ENCODE measurements around the gene CABLES2.

Gene CABLES2

GRCh38 chr20:62364911-62365736, 42.0 kb downstream of the CABLES2 start:
- H3K27ac Mint-ChIP-seq: no peak overlapping the region
- H3K27me3 Mint-ChIP-seq (ENCODE audit: low read depth): peaks cover 27% of the 10 kb centered on the region
- H3K36me3 Mint-ChIP-seq (ENCODE audit: low read depth): no peaks in the 10 kb centered on the region
- H3K9me3 Mint-ChIP-seq: no peaks in the 10 kb centered on the region
- peak overlapping the region; percentile 31 for H3K4me3 Mint-ChIP-seq
- H3K4me1 Mint-ChIP-seq (ENCODE audit: low read depth): no peaks in the 10 kb centered on the region

- H3K36me3 Mint-ChIP-seq (ENCODE audit: low read depth): no peaks in the 10 kb centered on the region
- no peaks in the 10 kb centered on the region for H3K4me1 Mint-ChIP-seq (ENCODE audit: low read depth)
- H3K27me3 Mint-ChIP-seq (ENCODE audit: low read depth): peaks cover 23% of the 10 kb centered on the region
- H3K9me3 Mint-ChIP-seq: no peaks in the 10 kb centered on the region
- H3K4me3 Mint-ChIP-seq: no peak overlapping the region
- no peak overlapping the region for H3K27ac Mint-ChIP-seq
Measured at GRCh38 chr20:62363920-62364851, 42.9 kb downstream of the CABLES2 start.

GRCh38 chr20:62362991-62363919, 43.8 kb downstream of the CABLES2 start:
- Mint-ChIP-seq H3K36me3 (ENCODE audit: low read depth) (no peaks in the 10 kb centered on the region), H3K9me3 (no peaks in the 10 kb centered on the region), H3K27me3 (ENCODE audit: low read depth) (peaks cover 16% of the 10 kb centered on the region), H3K4me1 (ENCODE audit: low read depth) (no peaks in the 10 kb centered on the region), H3K27ac (no peak overlapping the region), H3K4me3 (no peak overlapping the region)

GRCh38 chr20:62362590-62362940, 44.5 kb downstream of the CABLES2 start:
- Mint-ChIP-seq H3K27ac (no peak overlapping the region), H3K27me3 (ENCODE audit: low read depth) (peaks cover 12% of the 10 kb centered on the region), H3K9me3 (no peaks in the 10 kb centered on the region), H3K4me1 (ENCODE audit: low read depth) (no peaks in the 10 kb centered on the region), H3K4me3 (no peak overlapping the region), H3K36me3 (ENCODE audit: low read depth) (no peaks in the 10 kb centered on the region)

GRCh38 chr20:62361799-62362589, 45.1 kb downstream of the CABLES2 start:
- H3K9me3 Mint-ChIP-seq: no peaks in the 10 kb centered on the region
- H3K4me1 Mint-ChIP-seq (ENCODE audit: low read depth): no peaks in the 10 kb centered on the region
- H3K4me3 Mint-ChIP-seq: no peak overlapping the region
- H3K27me3 Mint-ChIP-seq (ENCODE audit: low read depth): peaks cover 11% of the 10 kb centered on the region
- H3K27ac Mint-ChIP-seq: no peak overlapping the region
- H3K36me3 Mint-ChIP-seq (ENCODE audit: low read depth): no peaks in the 10 kb centered on the region

- Mint-ChIP-seq H3K4me1 (ENCODE audit: low read depth) (no peaks in the 10 kb centered on the region), H3K9me3 (no peaks in the 10 kb centered on the region), H3K27ac (no peak overlapping the region), H3K36me3 (ENCODE audit: low read depth) (no peaks in the 10 kb centered on the region), H3K27me3 (ENCODE audit: low read depth) (peaks cover 9% of the 10 kb centered on the region), H3K4me3 (no peak overlapping the region)
Measured at GRCh38 chr20:62360854-62361798, 46.0 kb downstream of the CABLES2 start.

GRCh38 chr20:62359491-62360121, 47.5 kb downstream of the CABLES2 start:
- no peak overlapping the region for H3K27ac Mint-ChIP-seq
- H3K4me3 Mint-ChIP-seq: no peak overlapping the region
- no peaks in the 10 kb centered on the region for H3K36me3 Mint-ChIP-seq (ENCODE audit: low read depth)
- no peaks in the 10 kb centered on the region for H3K27me3 Mint-ChIP-seq (ENCODE audit: low read depth)
- no peaks in the 10 kb centered on the region for H3K4me1 Mint-ChIP-seq (ENCODE audit: low read depth)
- H3K9me3 Mint-ChIP-seq: no peaks in the 10 kb centered on the region

- no peaks in the 10 kb centered on the region for H3K9me3 Mint-ChIP-seq
- H3K36me3 Mint-ChIP-seq (ENCODE audit: low read depth): no peaks in the 10 kb centered on the region
- H3K27me3 Mint-ChIP-seq (ENCODE audit: low read depth): no peaks in the 10 kb centered on the region
- H3K4me1 Mint-ChIP-seq (ENCODE audit: low read depth): no peaks in the 10 kb centered on the region
- H3K4me3 Mint-ChIP-seq: no peak overlapping the region
- H3K27ac Mint-ChIP-seq: no peak overlapping the region
Measured at GRCh38 chr20:62359043-62359490, 48.0 kb downstream of the CABLES2 start.

- Mint-ChIP-seq H3K9me3 (no peaks in the 10 kb centered on the region), H3K4me3 (no peak overlapping the region), H3K27ac (no peak overlapping the region), H3K4me1 (ENCODE audit: low read depth) (no peaks in the 10 kb centered on the region), H3K36me3 (ENCODE audit: low read depth) (no peaks in the 10 kb centered on the region), H3K27me3 (ENCODE audit: low read depth) (no peaks in the 10 kb centered on the region)
Measured at GRCh38 chr20:62358171-62359042, 48.7 kb downstream of the CABLES2 start.

GRCh38 chr20:62357681-62358080, 49.4 kb downstream of the CABLES2 start:
- no peak overlapping the region for H3K4me3 Mint-ChIP-seq
- H3K27ac Mint-ChIP-seq: no peak overlapping the region
- no peaks in the 10 kb centered on the region for H3K27me3 Mint-ChIP-seq (ENCODE audit: low read depth)
- no peaks in the 10 kb centered on the region for H3K9me3 Mint-ChIP-seq
- no peaks in the 10 kb centered on the region for H3K36me3 Mint-ChIP-seq (ENCODE audit: low read depth)
- no peaks in the 10 kb centered on the region for H3K4me1 Mint-ChIP-seq (ENCODE audit: low read depth)

- H3K9me3 Mint-ChIP-seq: no peaks in the 10 kb centered on the region
- H3K4me3 Mint-ChIP-seq: no peak overlapping the region
- H3K27ac Mint-ChIP-seq: no peak overlapping the region
- no peaks in the 10 kb centered on the region for H3K36me3 Mint-ChIP-seq (ENCODE audit: low read depth)
- H3K27me3 Mint-ChIP-seq (ENCODE audit: low read depth): no peaks in the 10 kb centered on the region
- H3K4me1 Mint-ChIP-seq (ENCODE audit: low read depth): no peaks in the 10 kb centered on the region
Measured at GRCh38 chr20:62357187-62357667, 49.9 kb downstream of the CABLES2 start.
